ENCODE data around the gene TMEM44. TPM values are rescaled to one million over a fixed set of nuclear protein-coding genes. Genes with fewer than 3 reads are reported as not detected.
"Not testable (repeated sequence)": the region's sequence is repeated elsewhere in the genome, so short reads cannot be mapped to it uniquely, and the experiment has no call there.

The TMEM44 gene
- total RNA-seq, 4 donors from 2014 or later = 4.4 to 8.8 (median 7.4) TPM

GRCh38 chr3:194631696-194632095, 1.5 kb downstream of the TMEM44 start:
- 83 to 92% methylated on average over 2 to 4 of the region's 4 CpGs for WGBS, 2 donors (ENCODE audit: low coverage in 1 of 2)
- H3K4me1 ChIP-seq = peaks cover 0 to 15% (median 0%) of the 10 kb centered on the region in 3 donors
- peaks cover 0 to 19% of the 10 kb centered on the region in 2 donors for H3K36me3 ChIP-seq
- H3K9me3 ChIP-seq = no peaks in the 10 kb centered on the region
- no peak for ATAC-seq
- no peaks in the 10 kb centered on the region for H3K27me3 ChIP-seq
- no peak for TF ChIP-seq EP300 (IDR thresholded peaks at IDR 0.05)
- TF ChIP-seq, protein P1, sequence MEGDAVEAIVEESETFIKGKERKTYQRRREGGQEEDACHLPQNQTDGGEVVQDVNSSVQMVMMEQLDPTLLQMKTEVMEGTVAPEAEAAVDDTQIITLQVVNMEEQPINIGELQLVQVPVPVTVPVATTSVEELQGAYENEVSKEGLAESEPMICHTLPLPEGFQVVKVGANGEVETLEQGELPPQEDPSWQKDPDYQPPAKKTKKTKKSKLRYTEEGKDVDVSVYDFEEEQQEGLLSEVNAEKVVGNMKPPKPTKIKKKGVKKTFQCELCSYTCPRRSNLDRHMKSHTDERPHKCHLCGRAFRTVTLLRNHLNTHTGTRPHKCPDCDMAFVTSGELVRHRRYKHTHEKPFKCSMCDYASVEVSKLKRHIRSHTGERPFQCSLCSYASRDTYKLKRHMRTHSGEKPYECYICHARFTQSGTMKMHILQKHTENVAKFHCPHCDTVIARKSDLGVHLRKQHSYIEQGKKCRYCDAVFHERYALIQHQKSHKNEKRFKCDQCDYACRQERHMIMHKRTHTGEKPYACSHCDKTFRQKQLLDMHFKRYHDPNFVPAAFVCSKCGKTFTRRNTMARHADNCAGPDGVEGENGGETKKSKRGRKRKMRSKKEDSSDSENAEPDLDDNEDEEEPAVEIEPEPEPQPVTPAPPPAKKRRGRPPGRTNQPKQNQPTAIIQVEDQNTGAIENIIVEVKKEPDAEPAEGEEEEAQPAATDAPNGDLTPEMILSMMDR (IDR thresholded peaks at IDR 0.05) = no peak
- no peak for TF ChIP-seq POLR2A (IDR thresholded peaks at IDR 0.05)
- TF ChIP-seq POLR2AphosphoS5 (IDR thresholded peaks at IDR 0.05) = no peak
- H3K4me3 ChIP-seq = no peak overlapping the region
- no peak overlapping the region for H3K27ac ChIP-seq

- not testable (repeated sequence) for H3K9me3 ChIP-seq, H3K27me3 ChIP-seq, H3K27ac ChIP-seq, H3K4me3 ChIP-seq, ATAC-seq
- peaks cover 0 to 15% (median 0%) of the 10 kb centered on the region in 3 donors for H3K4me1 ChIP-seq
- 93 to 96% methylated on average over 3 to 5 of the region's 29 CpGs for WGBS, 2 donors (ENCODE audit: low coverage in 1 of 2)
- H3K36me3 ChIP-seq = peaks cover 0 to 26% of the 10 kb centered on the region in 2 donors
Measured at GRCh38 chr3:194630681-194631080, 2.5 kb downstream of the TMEM44 start.

GRCh38 chr3:194624956-194625355, 8.3 kb downstream of the TMEM44 start:
- H3K36me3 ChIP-seq = peaks cover 0 to 34% of the 10 kb centered on the region in 2 donors
- TF ChIP-seq POLR2AphosphoS5 (IDR thresholded peaks at IDR 0.05) (no peak), POLR2A (IDR thresholded peaks at IDR 0.05) (no peak), EP300 (IDR thresholded peaks at IDR 0.05) (no peak)
- TF ChIP-seq, protein P1 (IDR thresholded peaks at IDR 0.05) = no peak
- no peak overlapping the region for H3K27ac ChIP-seq
- H3K27me3 ChIP-seq = no peaks in the 10 kb centered on the region
- no peaks in the 10 kb centered on the region for H3K4me1 ChIP-seq
- no peaks in the 10 kb centered on the region for H3K9me3 ChIP-seq
- WGBS, 2 donors (ENCODE audit: low coverage in 1 of 2) = 100% methylated on average over 4 of the region's 6 CpGs; no CpG with 5 or more reads in 1 of the 2 donors
- ATAC-seq = no peak
- H3K4me3 ChIP-seq = no peak overlapping the region

DNA sequence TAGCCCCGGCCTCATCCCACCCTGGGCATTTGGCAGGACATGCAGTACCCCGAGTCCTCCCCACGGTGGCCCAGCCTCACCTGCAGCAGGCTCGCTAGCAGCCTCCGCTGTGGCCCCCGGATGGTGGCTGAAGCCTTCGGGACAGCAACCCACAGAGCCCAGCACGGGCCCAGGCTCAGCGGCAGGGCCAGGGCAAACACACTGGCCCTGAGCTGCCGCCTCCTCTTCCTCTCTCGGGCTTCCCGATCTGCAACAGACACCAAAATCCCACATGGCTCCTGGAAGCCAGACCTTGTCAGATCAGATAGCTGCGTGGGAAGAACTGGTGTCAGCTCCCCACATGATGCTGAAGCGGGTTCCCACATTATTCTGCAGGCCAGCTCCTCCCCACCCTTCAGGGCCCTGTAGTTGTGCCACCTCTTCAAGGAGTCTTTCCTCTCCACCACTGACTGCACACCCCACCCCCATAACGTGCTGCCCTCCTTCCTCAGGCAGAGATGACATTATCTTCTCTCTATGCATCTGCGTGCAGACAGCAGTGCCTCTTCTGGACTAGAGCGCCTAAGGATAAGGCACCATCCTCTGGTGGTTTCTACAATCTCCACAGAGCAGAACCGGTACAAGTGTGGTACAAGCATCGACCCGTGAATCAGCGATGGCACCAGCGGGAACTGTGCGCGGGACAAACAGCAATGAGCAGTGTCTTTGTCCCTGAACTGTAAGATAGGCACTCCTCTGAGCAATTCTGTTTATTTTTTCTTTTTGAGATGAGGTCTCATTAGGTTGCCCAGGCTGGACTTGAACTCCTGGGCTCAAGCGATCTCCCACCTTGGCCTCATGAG, 9.5 kb downstream of the TMEM44 start:
- Histone ChIP-seq H3K9me3 (no peaks in the 10 kb centered on the region), H3K4me1 (no peaks in the 10 kb centered on the region), H3K4me3 (no peak overlapping the region), H3K36me3 (peaks cover 0 to 34% of the 10 kb centered on the region in 2 donors), H3K27me3 (no peaks in the 10 kb centered on the region), H3K27ac (no peak overlapping the region)
- no peak for ATAC-seq
- TF ChIP-seq, protein P1 (IDR thresholded peaks at IDR 0.05) = no peak
- TF ChIP-seq POLR2AphosphoS5 (IDR thresholded peaks at IDR 0.05) = no peak
- TF ChIP-seq POLR2A (IDR thresholded peaks at IDR 0.05) = no peak
- TF ChIP-seq EP300 (IDR thresholded peaks at IDR 0.05) = no peak
- WGBS, 2 donors (ENCODE audit: low coverage in 1 of 2) = 95 to 97% methylated on average over 6 to 15 of the region's 25 CpGs

- H3K4me1 ChIP-seq = no peaks in the 10 kb centered on the region
- H3K9me3 ChIP-seq = no peaks in the 10 kb centered on the region
- H3K4me3 ChIP-seq = no peak overlapping the region
- 86 to 89% methylated on average over 7 to 11 of the region's 26 CpGs for WGBS, 2 donors (ENCODE audit: low coverage in 1 of 2)
- H3K27ac ChIP-seq = no peak overlapping the region
- H3K27me3 ChIP-seq = no peaks in the 10 kb centered on the region
- H3K36me3 ChIP-seq = peaks cover 0 to 28% of the 10 kb centered on the region in 2 donors
- no peak for ATAC-seq
- TF ChIP-seq POLR2A (IDR thresholded peaks at IDR 0.05) (no peak), EP300 (IDR thresholded peaks at IDR 0.05) (no peak), POLR2AphosphoS5 (IDR thresholded peaks at IDR 0.05) (no peak)
- TF ChIP-seq, protein P1 (IDR thresholded peaks at IDR 0.05) = no peak
Measured at GRCh38 chr3:194622621-194623340, 10.4 kb downstream of the TMEM44 start.
